A549 (cell line): ENCODE results near the gene NGLY1. TPM values are rescaled to one million over a fixed set of nuclear protein-coding genes. Genes with fewer than 3 reads are reported as not detected.

Experiments used
- ATAC-seq, 2 experiments: fragments of 200-7000 bp in 1 of 2; fragments of >200 bp in 1 of 2; cut with Nextera tagmentation in 1 of 2; cut with Tn5 transposase in 1 of 2; 3 replicates each; pipeline versions ENCODE4 v1.8.0 to v1.9.1; 2018 to 2020; ENCODE audit warnings: mild to moderate bottlenecking in 1 of 2, moderate library complexity in 1 of 2
- CTCF ChIA-PET: fragments of 300-600 bp; sonication (Branson Sonifier 250); formaldehyde crosslinking; extraction: SDS; loops from one replicate; lab custom pipeline; 2021; ENCODE audit warnings: antibody characterized with exemption, inconsistent platforms; lab: Yijun Ruan, JAX
- POLR2A ChIA-PET: fragments of 350-600 bp; formaldehyde crosslinking; extraction: SDS; loops from one replicate; lab custom pipeline; 2021; ENCODE audit warnings: antibody characterized with exemption, inconsistent platforms; lab: Yijun Ruan, JAX
- DNase-seq, 2 experiments: peaks; one replicate each; pipeline versions ENCODE4 v3.0.0 to v3.0.0-alpha.2; 2011 to 2016; ENCODE audit warnings: low read depth in 1 of 2, low spot score in 1 of 2
- FAIRE-seq: peaks from 2 replicates; lab custom pipeline; 2011; peaks lifted over from hg19 to GRCh38; lab: Jason Lieb, UNC
- H3K27ac ChIP-seq, 2 experiments: fragments of >200 bp; sonication (Bioruptor Twin); formaldehyde crosslinking; 3 replicates each; pipeline ENCODE4 v1.5.1; 2016 to 2017
- H3K4me1 ChIP-seq: fragments of >200 bp; sonication (Bioruptor Twin); formaldehyde crosslinking; 3 replicates; pipeline ENCODE4 v1.6.1; 2016
- H3K4me2 ChIP-seq: fragments of >200 bp; sonication (Bioruptor Twin); formaldehyde crosslinking; 3 replicates; pipeline ENCODE4 v1.6.1; 2016
- H3K4me3 ChIP-seq: fragments of >200 bp; sonication (Bioruptor Twin); formaldehyde crosslinking; 3 replicates; pipeline ENCODE4 v1.5.1; 2016
- H3K9me3 ChIP-seq: fragments of >200 bp; sonication (Bioruptor Twin); formaldehyde crosslinking; 3 replicates; pipeline ENCODE4 v1.6.1; 2016
- BHLHE40 ChIP-seq: IDR thresholded peaks from 2 replicates; pipeline ENCODE4 v1.6.1; 2012; ENCODE audit warnings: low read depth, low read length, inconsistent platforms
- CEBPB ChIP-seq, 2 experiments: fragments of >200 bp in 1 of 2; sonication (Bioruptor Twin) in 1 of 2; formaldehyde crosslinking in 1 of 2; IDR thresholded peaks; 2 replicates each; pipeline ENCODE4 v1.6.1; 2012 to 2016
- CHD4 ChIP-seq: fragments of 200-600 bp; sonication (generic); IDR thresholded peaks from 2 replicates; pipeline ENCODE4 v1.6.1; 2016; ENCODE audit warnings: antibody characterized with exemption, mild to moderate bottlenecking, borderline replicate concordance
- EP300 ChIP-seq, 2 experiments: fragments of >200 bp; sonication (Bioruptor Twin); formaldehyde crosslinking; IDR thresholded peaks; 2 replicates in 1 of 2; 3 replicates in 1 of 2; pipeline ENCODE4 v1.6.1; 2016 to 2017
- JUNB ChIP-seq: fragments of >200 bp; sonication (Bioruptor Twin); formaldehyde crosslinking; IDR thresholded peaks from 2 replicates; pipeline ENCODE4 v1.6.1; 2016
- MAZ ChIP-seq: fragments of 150-350 bp; IDR thresholded peaks from 2 replicates; pipeline ENCODE4 v1.6.1; 2014; ENCODE audit warnings: antibody characterized with exemption, low read depth, low read length, borderline replicate concordance
- POLR2A ChIP-seq: IDR thresholded peaks from 2 replicates; pipeline ENCODE4 v1.6.1; 2012; ENCODE audit warnings: mild to moderate bottlenecking, low read length
- RAD21 ChIP-seq, 2 experiments: fragments of >200 bp in 1 of 2; sonication (Bioruptor Twin) in 1 of 2; formaldehyde crosslinking in 1 of 2; IDR thresholded peaks in 1 of 2; conservative IDR thresholded peaks in 1 of 2; 2 replicates in 1 of 2; 3 replicates in 1 of 2; pipeline ENCODE4 v1.6.1; 2012 to 2018; ENCODE audit warnings: inconsistent platforms in 1 of 2
- SMC3 ChIP-seq: fragments of >200 bp; sonication (Bioruptor Twin); formaldehyde crosslinking; IDR thresholded peaks from 3 replicates; pipeline ENCODE4 v1.6.1; 2018; ENCODE audit warnings: inconsistent platforms
- TP53 ChIP-seq: fragments of 250-450 bp; sonication (Bioruptor Pico); IDR thresholded peaks from 2 replicates; pipeline ENCODE4 v1.5.0; 2021; ENCODE audit warnings: mild to moderate bottlenecking, moderate library complexity
- WGBS: methylation state at CpG from one replicate; pipeline ENCODE4 v1.1.6; 2017; ENCODE audit errors: missing lambda C conversion rate; 5-methylcytosine and 5-hydroxymethylcytosine counted together
- polyA plus RNA-seq, 4 experiments: library from polyadenylated mRNA; depleted of rRNA in 3 of 4; stranded (reverse); fragments of >200 nt; fragmentation: RNase III in 1 of 4; extraction: RNeasy Plus Mini Kit Qiagen cat#74134 plus additional on column Dnase treatment in 1 of 4; gene quantifications; 2 replicates in 3 of 4; 3 replicates in 1 of 4; pipeline ENCODE4 v1.2.3, GENCODE V29; 2011 to 2017
- small RNA-seq, 6 experiments: library from RNA; depleted of rRNA; stranded (forward); fragments of <200 nt; gene quantifications; one replicate each; pipeline ENCODE3, GENCODE V24; 2012
- TF ChIP-seq, protein P1 (sequence below): IDR thresholded peaks from 2 replicates; pipeline ENCODE4 v1.6.1; 2012; ENCODE audit warnings: low read depth, borderline replicate concordance
- TF ChIP-seq, protein P2 (sequence below): fragments of 150-350 bp; IDR thresholded peaks from 2 replicates; pipeline ENCODE4 v1.6.1; 2014; ENCODE audit warnings: low read depth, mild to moderate bottlenecking, low read length
- TF ChIP-seq, protein P3 (sequence below): fragments of >200 bp; sonication (Bioruptor Twin); formaldehyde crosslinking; IDR thresholded peaks from 3 replicates; pipeline ENCODE4 v1.5.1; 2016

Gene NGLY1
- polyA plus RNA-seq, 2 of the 4 experiments (the other 2 are of a cell fraction), result 25.2 to 29.2 TPM

DNA sequence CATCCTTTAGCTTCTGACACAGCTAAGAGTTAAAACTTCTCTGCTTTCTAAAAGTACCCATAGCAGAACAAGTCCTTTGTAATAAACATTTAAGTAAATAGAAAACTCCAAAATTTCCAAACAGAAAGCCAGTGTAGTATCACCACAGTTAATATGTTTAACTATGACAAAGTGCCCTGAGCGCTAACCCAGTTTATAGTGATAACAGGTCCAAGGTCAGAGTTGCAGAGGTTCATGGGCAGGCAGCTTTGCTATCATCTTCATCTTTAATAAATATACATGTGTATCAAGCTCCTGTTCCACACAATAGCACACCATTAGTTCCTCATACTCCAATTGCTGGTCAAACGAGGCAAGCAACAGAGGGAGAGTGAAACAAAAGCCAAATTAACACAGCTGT, 106.1 kb downstream of the NGLY1 start:
- ChIA-PET POLR2A (no interaction called here), CTCF (interaction anchor here (1.5 kb wide), 1 partner anchor 11 kb away, joined by 3 read pairs; no protein-coding TSS in a partner anchor)
- DNase-seq (no peak), ATAC-seq (no peak), FAIRE-seq (no peak)
- Histone ChIP-seq H3K27ac (no peak overlapping the region), H3K4me1 (no peaks in the 10 kb centered on the region), H3K4me3 (no peak overlapping the region), H3K9me3 (no peaks in the 10 kb centered on the region), H3K4me2 (no peak overlapping the region)
- WGBS, result 46% methylated on average over 2 of the region's 2 CpGs
- TF ChIP-seq, protein P1, sequence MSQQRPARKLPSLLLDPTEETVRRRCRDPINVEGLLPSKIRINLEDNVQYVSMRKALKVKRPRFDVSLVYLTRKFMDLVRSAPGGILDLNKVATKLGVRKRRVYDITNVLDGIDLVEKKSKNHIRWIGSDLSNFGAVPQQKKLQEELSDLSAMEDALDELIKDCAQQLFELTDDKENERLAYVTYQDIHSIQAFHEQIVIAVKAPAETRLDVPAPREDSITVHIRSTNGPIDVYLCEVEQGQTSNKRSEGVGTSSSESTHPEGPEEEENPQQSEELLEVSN, result no peak
- TF ChIP-seq RAD21 (conservative IDR thresholded peaks at IDR 0.05 in 1 of 2, IDR thresholded peaks at IDR 0.05 in 1 of 2), result no peak

DNA sequence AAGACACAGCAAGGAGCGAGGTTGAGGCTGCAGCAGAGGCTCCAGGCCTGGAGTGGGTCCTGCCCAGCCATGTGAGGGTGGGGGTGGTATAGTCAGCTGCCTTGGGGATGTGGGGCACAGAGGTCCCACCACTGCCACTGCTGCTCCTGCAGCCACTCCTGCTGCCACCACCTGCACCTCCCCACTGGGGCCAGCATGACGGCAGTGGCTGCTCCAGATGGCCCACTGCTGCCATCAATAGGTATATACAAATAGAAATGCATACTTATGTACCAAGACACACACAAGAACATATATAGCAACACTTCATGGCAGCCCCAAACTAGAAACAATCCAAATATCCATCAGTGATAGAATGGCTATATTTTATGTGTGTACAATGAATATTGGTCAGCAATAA, 108.6 kb downstream of the NGLY1 start:
- ChIA-PET CTCF (no interaction called here), POLR2A (no interaction called here)
- ATAC-seq (peak in 1 of 2 experiments; percentile 29; a peak in 2 of 6 replicates), DNase-seq (no peak), FAIRE-seq (no peak)
- H3K4me1 ChIP-seq, result no peaks in the 10 kb centered on the region
- H3K4me3 ChIP-seq, result no peak overlapping the region
- 39% methylated on average over 2 of the region's 2 CpGs for WGBS
- H3K27ac ChIP-seq, result no peak overlapping the region
- no peak overlapping the region for H3K4me2 ChIP-seq
- TF ChIP-seq POLR2A (no peak), MAZ (no peak), CHD4 (no peak), BHLHE40 (no peak), CEBPB (IDR thresholded peaks at IDR 0.05) (no peak)
- TF ChIP-seq, protein P2, sequence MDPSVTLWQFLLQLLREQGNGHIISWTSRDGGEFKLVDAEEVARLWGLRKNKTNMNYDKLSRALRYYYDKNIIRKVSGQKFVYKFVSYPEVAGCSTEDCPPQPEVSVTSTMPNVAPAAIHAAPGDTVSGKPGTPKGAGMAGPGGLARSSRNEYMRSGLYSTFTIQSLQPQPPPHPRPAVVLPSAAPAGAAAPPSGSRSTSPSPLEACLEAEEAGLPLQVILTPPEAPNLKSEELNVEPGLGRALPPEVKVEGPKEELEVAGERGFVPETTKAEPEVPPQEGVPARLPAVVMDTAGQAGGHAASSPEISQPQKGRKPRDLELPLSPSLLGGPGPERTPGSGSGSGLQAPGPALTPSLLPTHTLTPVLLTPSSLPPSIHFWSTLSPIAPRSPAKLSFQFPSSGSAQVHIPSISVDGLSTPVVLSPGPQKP, result no peak
- TF ChIP-seq, protein P3, sequence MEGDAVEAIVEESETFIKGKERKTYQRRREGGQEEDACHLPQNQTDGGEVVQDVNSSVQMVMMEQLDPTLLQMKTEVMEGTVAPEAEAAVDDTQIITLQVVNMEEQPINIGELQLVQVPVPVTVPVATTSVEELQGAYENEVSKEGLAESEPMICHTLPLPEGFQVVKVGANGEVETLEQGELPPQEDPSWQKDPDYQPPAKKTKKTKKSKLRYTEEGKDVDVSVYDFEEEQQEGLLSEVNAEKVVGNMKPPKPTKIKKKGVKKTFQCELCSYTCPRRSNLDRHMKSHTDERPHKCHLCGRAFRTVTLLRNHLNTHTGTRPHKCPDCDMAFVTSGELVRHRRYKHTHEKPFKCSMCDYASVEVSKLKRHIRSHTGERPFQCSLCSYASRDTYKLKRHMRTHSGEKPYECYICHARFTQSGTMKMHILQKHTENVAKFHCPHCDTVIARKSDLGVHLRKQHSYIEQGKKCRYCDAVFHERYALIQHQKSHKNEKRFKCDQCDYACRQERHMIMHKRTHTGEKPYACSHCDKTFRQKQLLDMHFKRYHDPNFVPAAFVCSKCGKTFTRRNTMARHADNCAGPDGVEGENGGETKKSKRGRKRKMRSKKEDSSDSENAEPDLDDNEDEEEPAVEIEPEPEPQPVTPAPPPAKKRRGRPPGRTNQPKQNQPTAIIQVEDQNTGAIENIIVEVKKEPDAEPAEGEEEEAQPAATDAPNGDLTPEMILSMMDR, result no peak
- no peaks in the 10 kb centered on the region for H3K9me3 ChIP-seq

DNA sequence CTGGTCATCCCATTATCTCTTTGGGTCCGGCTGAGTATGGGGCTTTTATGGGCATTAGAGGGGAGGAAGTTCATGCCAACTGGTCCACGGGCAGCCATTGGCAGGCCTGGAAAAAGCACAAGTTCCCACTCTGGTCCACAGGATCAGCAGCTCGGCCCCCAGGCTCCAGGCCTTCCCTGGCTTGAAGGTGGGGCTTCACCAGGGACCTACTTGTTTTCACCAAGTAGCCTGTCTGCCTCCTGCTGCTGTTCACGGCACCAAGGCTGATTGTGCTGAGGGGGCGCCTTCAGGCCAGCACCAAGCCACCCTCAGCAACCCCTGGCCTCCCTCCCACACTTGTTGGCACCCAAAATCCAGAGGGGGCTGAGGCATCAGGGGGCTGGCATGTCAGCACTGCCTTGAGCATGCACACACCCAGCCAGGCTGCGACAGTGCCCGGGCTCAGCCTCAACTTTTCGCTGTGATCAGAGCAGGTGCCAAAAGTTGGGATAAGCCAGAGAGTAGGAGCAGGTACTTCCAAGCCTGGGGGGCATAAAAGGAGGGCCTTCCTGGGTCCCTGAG, 109.4 kb downstream of the NGLY1 start:
- POLR2A ChIA-PET, result no interaction called here
- DNase-seq, result no peak
- no peak overlapping the region for H3K4me2 ChIP-seq
- FAIRE-seq, result no peak
- H3K4me3 ChIP-seq, result no peak overlapping the region
- no peak overlapping the region for H3K27ac ChIP-seq
- TF ChIP-seq JUNB (no peak), TP53 (no peak), SMC3 (no peak), EP300 (IDR thresholded peaks at IDR 0.05) (no peak), BHLHE40 (no peak)
- TF ChIP-seq, protein P3, result no peak
- H3K9me3 ChIP-seq, result no peaks in the 10 kb centered on the region
- CTCF ChIA-PET, result interaction anchor here (0.9 kb wide), 1 partner anchor 10 kb away, joined by 3 read pairs; no protein-coding TSS in a partner anchor
- WGBS, result 86% methylated on average over 5 of the region's 8 CpGs
- no peak for ATAC-seq
- no peaks in the 10 kb centered on the region for H3K4me1 ChIP-seq

Small RNAs within 50 kb of the gene (small RNA-seq; reads per million reads assigned to genes)
- gene CRIP1P2, result 0 reads per million in 6 experiments

Other genes with a start within 250 kb of the NGLY1 start
- 85.5 and 95.7 TPM in 2 replicates for gene TOP2B, start 118.5 kb downstream of the NGLY1 start, polyA plus RNA-seq (2011; rRNA removed)
- gene TOP2B, start 118.5 kb downstream of the NGLY1 start, polyA plus RNA-seq (2017; fragmentation: RNase III; extraction: RNeasy Plus Mini Kit Qiagen cat#74134 plus additional on column Dnase treatment), result 65.7 to 67.5 TPM (median 65.8 TPM) in 3 replicates
- 39.0 and 43.9 TPM in 2 replicates for gene OXSM, start 6.6 kb upstream of the NGLY1 start, polyA plus RNA-seq (2011; rRNA removed)
- gene OXSM, start 6.6 kb upstream of the NGLY1 start, polyA plus RNA-seq (2017; fragmentation: RNase III; extraction: RNeasy Plus Mini Kit Qiagen cat#74134 plus additional on column Dnase treatment), result 17.5 to 20.0 TPM (median 19.1 TPM) in 3 replicates